ENCODE measurements around the gene LMO4.

The LMO4 gene

DNA sequence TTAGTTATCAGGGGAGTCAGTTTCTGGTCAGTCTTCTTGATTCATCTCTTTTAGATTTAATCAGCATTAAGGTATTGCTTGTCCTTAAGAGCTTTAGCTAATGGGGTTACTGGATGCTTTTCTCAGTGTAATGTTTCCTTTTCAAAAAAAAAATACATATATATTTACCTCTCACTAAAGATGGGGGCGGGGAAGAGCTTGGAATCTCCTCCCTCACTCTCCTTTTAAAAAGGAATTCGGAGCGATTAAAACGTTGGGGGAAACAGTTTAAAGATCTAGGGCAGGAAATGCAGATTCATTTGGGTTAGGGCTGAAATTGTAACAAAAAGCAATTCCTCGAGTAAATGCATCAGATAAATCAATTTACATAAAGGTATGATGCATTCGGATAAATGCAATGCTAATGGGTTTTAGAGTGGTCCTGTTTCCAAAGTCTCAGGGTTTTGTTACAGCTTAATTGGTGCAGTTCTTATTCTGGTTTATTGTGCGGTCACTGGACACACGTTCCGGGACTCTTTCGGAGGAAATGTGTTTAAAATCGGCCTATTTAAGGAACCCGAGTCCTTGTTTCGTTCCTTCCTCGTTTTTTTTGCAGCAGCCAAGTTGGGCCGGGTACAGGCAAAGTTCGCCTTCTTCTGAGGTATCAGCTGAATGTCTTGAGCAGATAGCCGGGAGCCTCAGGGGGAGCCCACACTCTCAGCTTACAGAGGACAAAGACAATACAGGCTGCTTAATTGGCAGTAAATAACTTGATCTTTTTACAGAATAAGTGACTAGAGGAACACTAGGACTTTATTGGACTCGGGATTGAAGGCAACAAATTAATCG, 1.6 kb downstream of the LMO4 start:
- no peaks in the 10 kb centered on the region for H3K9me2 ChIP-seq (replicated peaks; ENCODE audit: insufficient read depth, low read length)
- TF ChIP-seq EZH2phosphoT487 (conservative IDR thresholded peaks at IDR 0.05; ENCODE audit: low read length), result no peak
- TF ChIP-seq, protein P1, sequence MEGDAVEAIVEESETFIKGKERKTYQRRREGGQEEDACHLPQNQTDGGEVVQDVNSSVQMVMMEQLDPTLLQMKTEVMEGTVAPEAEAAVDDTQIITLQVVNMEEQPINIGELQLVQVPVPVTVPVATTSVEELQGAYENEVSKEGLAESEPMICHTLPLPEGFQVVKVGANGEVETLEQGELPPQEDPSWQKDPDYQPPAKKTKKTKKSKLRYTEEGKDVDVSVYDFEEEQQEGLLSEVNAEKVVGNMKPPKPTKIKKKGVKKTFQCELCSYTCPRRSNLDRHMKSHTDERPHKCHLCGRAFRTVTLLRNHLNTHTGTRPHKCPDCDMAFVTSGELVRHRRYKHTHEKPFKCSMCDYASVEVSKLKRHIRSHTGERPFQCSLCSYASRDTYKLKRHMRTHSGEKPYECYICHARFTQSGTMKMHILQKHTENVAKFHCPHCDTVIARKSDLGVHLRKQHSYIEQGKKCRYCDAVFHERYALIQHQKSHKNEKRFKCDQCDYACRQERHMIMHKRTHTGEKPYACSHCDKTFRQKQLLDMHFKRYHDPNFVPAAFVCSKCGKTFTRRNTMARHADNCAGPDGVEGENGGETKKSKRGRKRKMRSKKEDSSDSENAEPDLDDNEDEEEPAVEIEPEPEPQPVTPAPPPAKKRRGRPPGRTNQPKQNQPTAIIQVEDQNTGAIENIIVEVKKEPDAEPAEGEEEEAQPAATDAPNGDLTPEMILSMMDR (IDR thresholded peaks at IDR 0.05; ENCODE audit: insufficient read depth, low read length, poor library complexity, severe bottlenecking), result no peak
- no peaks in the 10 kb centered on the region for H3K9me3 ChIP-seq (ENCODE audit: insufficient read depth, low read length)
- H3K9ac ChIP-seq (ENCODE audit: low read length), result peak overlapping the region; percentile 98
- H3K27ac ChIP-seq (ENCODE audit: low read depth, low read length), result peak overlapping the region; percentile 89
- H2AFZ ChIP-seq (ENCODE audit: low read depth, low read length, severe bottlenecking), result no peak overlapping the region
- H3K4me2 ChIP-seq (ENCODE audit: low read depth, low read length, poor library complexity, severe bottlenecking), result peak overlapping the region; percentile 88
- H3K4me3 ChIP-seq (ENCODE audit: insufficient read depth, low read length, poor library complexity, severe bottlenecking), result peak overlapping the region; percentile 97
- H3F3A ChIP-seq (ENCODE audit: insufficient read depth), result peaks cover 47% of the 10 kb centered on the region
- H4K20me1 ChIP-seq (ENCODE audit: low read depth, low read length), result peaks cover 14% of the 10 kb centered on the region; the same call in 1 of the 2 replicates
- peaks cover 39% of the 10 kb centered on the region for H3K36me3 ChIP-seq (ENCODE audit: low read length)
- no peaks in the 10 kb centered on the region for H3K27me3 ChIP-seq (ENCODE audit: low read length)
- H3K79me2 ChIP-seq (ENCODE audit: insufficient read depth, low read length), result peaks cover 76% of the 10 kb centered on the region

DNA sequence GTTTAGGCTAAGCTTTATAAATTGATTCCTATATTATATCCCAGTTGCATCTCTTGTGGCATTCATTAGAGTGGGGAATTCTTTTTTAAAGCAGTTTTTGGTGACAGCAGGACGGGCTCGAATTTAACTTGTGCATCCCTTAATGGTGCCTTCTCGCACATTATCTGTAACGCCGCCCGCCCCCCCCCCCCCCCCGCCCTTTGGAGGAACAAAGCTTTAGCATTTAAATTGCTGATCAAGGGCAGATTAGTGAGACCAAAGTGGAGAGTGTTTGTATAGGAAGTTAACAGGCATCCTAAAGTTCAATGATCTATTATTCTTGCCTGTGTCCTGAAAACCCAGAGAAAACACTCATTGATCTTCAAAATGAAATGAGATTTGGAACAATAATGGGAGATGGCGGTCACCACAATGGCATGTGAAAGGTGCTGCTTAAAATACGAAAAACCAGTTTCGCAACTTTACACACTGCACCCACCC, 2.2 kb downstream of the LMO4 start:
- Histone ChIP-seq H3F3A (ENCODE audit: insufficient read depth) (peaks cover 52% of the 10 kb centered on the region), H3K4me2 (ENCODE audit: low read depth, low read length, poor library complexity, severe bottlenecking) (peak overlapping the region; percentile 88), H3K9ac (ENCODE audit: low read length) (peak overlapping the region; percentile 98), H3K27ac (ENCODE audit: low read depth, low read length) (peak overlapping the region; percentile 89), H3K79me2 (ENCODE audit: insufficient read depth, low read length) (peaks cover 83% of the 10 kb centered on the region), H4K20me1 (ENCODE audit: low read depth, low read length) (peaks cover 16% of the 10 kb centered on the region; the same call in 1 of the 2 replicates), H3K27me3 (ENCODE audit: low read length) (no peaks in the 10 kb centered on the region), H3K9me2 (replicated peaks; ENCODE audit: insufficient read depth, low read length) (no peaks in the 10 kb centered on the region), H2AFZ (ENCODE audit: low read depth, low read length, severe bottlenecking) (no peak overlapping the region), H3K36me3 (ENCODE audit: low read length) (peaks cover 42% of the 10 kb centered on the region), H3K9me3 (ENCODE audit: insufficient read depth, low read length) (no peaks in the 10 kb centered on the region), H3K4me3 (ENCODE audit: insufficient read depth, low read length, poor library complexity, severe bottlenecking) (peak overlapping the region; percentile 97)
- TF ChIP-seq, protein P1 (IDR thresholded peaks at IDR 0.05; ENCODE audit: insufficient read depth, low read length, poor library complexity, severe bottlenecking), result no peak
- TF ChIP-seq EZH2phosphoT487 (conservative IDR thresholded peaks at IDR 0.05; ENCODE audit: low read length), result no peak

DNA sequence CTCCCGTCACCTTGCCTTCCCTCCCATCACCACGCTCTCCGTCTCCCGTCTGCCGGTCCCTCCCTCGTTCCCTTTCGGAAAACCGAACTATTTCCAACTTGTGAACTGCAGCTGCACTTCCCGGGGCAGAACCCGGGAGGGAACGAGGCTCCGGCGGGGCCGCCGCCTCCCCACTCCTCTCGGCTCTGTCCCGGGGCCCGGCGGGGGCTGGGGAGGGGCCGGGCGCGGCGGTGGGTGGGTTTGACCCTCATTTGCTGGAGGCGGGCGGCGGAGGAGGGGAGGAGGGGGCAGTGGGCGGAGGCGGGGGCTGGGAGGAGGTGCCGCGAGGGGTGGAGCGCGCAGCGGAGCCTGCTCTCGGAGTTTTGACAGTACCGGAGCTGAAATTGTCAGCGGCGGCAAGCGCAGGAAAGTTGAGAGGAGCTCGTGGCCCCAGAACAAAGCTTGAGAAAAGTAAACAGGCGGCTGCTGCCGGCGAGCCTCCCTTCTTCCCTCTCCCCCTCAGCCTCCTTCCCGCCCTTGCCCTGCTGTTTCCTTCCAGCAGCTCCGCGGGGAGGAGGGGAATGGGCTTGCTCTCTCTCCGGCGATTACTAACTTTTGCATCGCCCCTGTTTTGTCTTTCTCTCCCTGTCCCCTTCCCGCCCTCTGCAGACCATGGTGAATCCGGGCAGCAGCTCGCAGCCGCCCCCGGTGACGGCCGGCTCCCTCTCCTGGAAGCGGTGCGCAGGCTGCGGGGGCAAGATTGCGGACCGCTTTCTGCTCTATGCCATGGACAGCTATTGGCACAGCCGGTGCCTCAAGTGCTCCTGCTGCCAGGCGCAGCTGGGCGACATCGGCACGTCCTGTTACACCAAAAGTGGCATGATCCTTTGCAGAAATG, 2.9 kb downstream of the LMO4 start:
- Histone ChIP-seq H3K27ac (ENCODE audit: low read depth, low read length) (peak overlapping the region; percentile 89), H4K20me1 (ENCODE audit: low read depth, low read length) (peaks cover 22% of the 10 kb centered on the region; the same call in 1 of the 2 replicates)

More for the DNA sequence above, 2.9 kb downstream of the LMO4 start:
- H3K27me3 ChIP-seq (ENCODE audit: low read length), result no peaks in the 10 kb centered on the region
- H2AFZ ChIP-seq (ENCODE audit: low read depth, low read length, severe bottlenecking), result no peak overlapping the region
- peaks cover 49% of the 10 kb centered on the region for H3K36me3 ChIP-seq (ENCODE audit: low read length)
- H3K4me3 ChIP-seq (ENCODE audit: insufficient read depth, low read length, poor library complexity, severe bottlenecking), result peak overlapping the region; percentile 97
- peak overlapping the region; percentile 88 for H3K4me2 ChIP-seq (ENCODE audit: low read depth, low read length, poor library complexity, severe bottlenecking)
- peaks cover 89% of the 10 kb centered on the region for H3K79me2 ChIP-seq (ENCODE audit: insufficient read depth, low read length)
- H3K9me2 ChIP-seq (replicated peaks; ENCODE audit: insufficient read depth, low read length), result no peaks in the 10 kb centered on the region
- H3K9me3 ChIP-seq (ENCODE audit: insufficient read depth, low read length), result no peaks in the 10 kb centered on the region
- peak overlapping the region; percentile 98 for H3K9ac ChIP-seq (ENCODE audit: low read length)
- H3F3A ChIP-seq (ENCODE audit: insufficient read depth), result peaks cover 55% of the 10 kb centered on the region
- TF ChIP-seq, protein P1 (IDR thresholded peaks at IDR 0.05; ENCODE audit: insufficient read depth, low read length, poor library complexity, severe bottlenecking), result no peak
- no peak for TF ChIP-seq EZH2phosphoT487 (conservative IDR thresholded peaks at IDR 0.05; ENCODE audit: low read length)
